ENCODE results near the gene PIPOX.
A peak's percentile ranks its signal among the peaks of the same experiment; 100 is the strongest.

Gene PIPOX

GRCh38 chr17:29059281-29059680, 16.3 kb downstream of the PIPOX start:
- Histone ChIP-seq H3K23ac (ENCODE audit: low read depth, low read length, poor library complexity) (no peak overlapping the region), H2BK120ac (ENCODE audit: low read depth, low read length) (no peak overlapping the region), H4K8ac (ENCODE audit: low read depth, low read length) (no peak overlapping the region), H3K18ac (ENCODE audit: low read length) (no peak overlapping the region), H2BK5ac (ENCODE audit: low read length) (no peak overlapping the region), H3K4ac (ENCODE audit: low read length) (no peak overlapping the region), H3K14ac (ENCODE audit: low read length) (no peak overlapping the region), H2AFZ (ENCODE audit: low read length) (no peak overlapping the region), H3K4me1 (ENCODE audit: control insufficient read depth in 2 of 2, insufficient read depth in 1 of 2, low read depth in 1 of 2, low read length in 2 of 2) (peaks cover 25 to 32% of the 10 kb centered on the region in 2 donors), H3K27ac (replicated peaks; ENCODE audit: low read length) (no peak overlapping the region), H3K4me2 (ENCODE audit: insufficient read depth, low read length, poor library complexity, severe bottlenecking) (no peak overlapping the region), H2BK15ac (ENCODE audit: low read length) (no peak overlapping the region), H3K4me3 (ENCODE audit: low read length in 2 of 2) (no peak overlapping the region), H3K36me3 (replicated peaks in 1 of 2; ENCODE audit: control insufficient read depth in 2 of 2, insufficient read depth in 2 of 2, low read length in 2 of 2) (no peaks in the 10 kb centered on the region), H3K27me3 (ENCODE audit: control insufficient read depth in 3 of 3, insufficient read depth in 3 of 3, low read depth in 1 of 3, low read length in 3 of 3) (no peaks in the 10 kb centered on the region), H3K79me1 (ENCODE audit: low read depth, low read length) (no peaks in the 10 kb centered on the region), H3K9ac (ENCODE audit: low read depth, low read length, poor library complexity) (no peak overlapping the region), H4K91ac (ENCODE audit: low read depth, low read length, poor library complexity) (no peak overlapping the region), H3K9me3 (replicated peaks in 1 of 2; ENCODE audit: control insufficient read depth in 2 of 2, insufficient read depth in 1 of 2, low read depth in 1 of 2, low read length in 2 of 2) (no peaks in the 10 kb centered on the region), H2AK5ac (ENCODE audit: low read depth, low read length) (no peak overlapping the region), H2BK12ac (ENCODE audit: low read length) (no peak overlapping the region)
- DNase-seq (ENCODE audit: low spot score): no peak
- WGBS, 2 donors (ENCODE audit: extremely low coverage in 2 of 2, insufficient read length in 2 of 2, insufficient replicate concordance in 1 of 2): no CpG with 5 or more reads among the region's 2 CpGs

GRCh38 chr17:29060475-29060874, 17.5 kb downstream of the PIPOX start:
- peak overlapping the region; percentile 35 for H3K27ac ChIP-seq (replicated peaks; ENCODE audit: low read length)
- H3K18ac ChIP-seq (ENCODE audit: low read length): peak overlapping the region; percentile 82
- H3K27me3 ChIP-seq (ENCODE audit: control insufficient read depth in 3 of 3, insufficient read depth in 3 of 3, low read depth in 1 of 3, low read length in 3 of 3): no peaks in the 10 kb centered on the region
- no peak overlapping the region for H3K14ac ChIP-seq (ENCODE audit: low read length)
- no peak overlapping the region for H4K91ac ChIP-seq (ENCODE audit: low read depth, low read length, poor library complexity)
- peak overlapping the region; percentile 49 for H2AK5ac ChIP-seq (ENCODE audit: low read depth, low read length)
- no peaks in the 10 kb centered on the region for H3K36me3 ChIP-seq (replicated peaks in 1 of 2; ENCODE audit: control insufficient read depth in 2 of 2, insufficient read depth in 2 of 2, low read length in 2 of 2)
- H2BK12ac ChIP-seq (ENCODE audit: low read length): no peak overlapping the region
- no peak overlapping the region for H3K23ac ChIP-seq (ENCODE audit: low read depth, low read length, poor library complexity)
- no peaks in the 10 kb centered on the region for H3K9me3 ChIP-seq (replicated peaks in 1 of 2; ENCODE audit: control insufficient read depth in 2 of 2, insufficient read depth in 1 of 2, low read depth in 1 of 2, low read length in 2 of 2)
- DNase-seq (ENCODE audit: low spot score): no peak
- peak overlapping the region; percentile 10 for H2BK5ac ChIP-seq (ENCODE audit: low read length)
- H3K4me1 ChIP-seq (ENCODE audit: control insufficient read depth in 2 of 2, insufficient read depth in 1 of 2, low read depth in 1 of 2, low read length in 2 of 2): peaks cover 16 to 21% of the 10 kb centered on the region in 2 donors
- H4K8ac ChIP-seq (ENCODE audit: low read depth, low read length): no peak overlapping the region
- peak overlapping the region; percentile 67 for H2AFZ ChIP-seq (ENCODE audit: low read length)
- H2BK15ac ChIP-seq (ENCODE audit: low read length): peak overlapping the region; percentile 1
- no peak overlapping the region for H3K9ac ChIP-seq (ENCODE audit: low read depth, low read length, poor library complexity)
- H3K4me3 ChIP-seq (ENCODE audit: low read length in 2 of 2): no peak overlapping the region
- WGBS, 2 donors (ENCODE audit: extremely low coverage in 2 of 2, insufficient read length in 2 of 2, insufficient replicate concordance in 1 of 2): no CpG with 5 or more reads among the region's 6 CpGs
- H3K79me1 ChIP-seq (ENCODE audit: low read depth, low read length): no peaks in the 10 kb centered on the region
- no peak overlapping the region for H3K4ac ChIP-seq (ENCODE audit: low read length)
- no peak overlapping the region for H2BK120ac ChIP-seq (ENCODE audit: low read depth, low read length)
- no peak overlapping the region for H3K4me2 ChIP-seq (ENCODE audit: insufficient read depth, low read length, poor library complexity, severe bottlenecking)

- no peak overlapping the region for H3K9ac ChIP-seq (ENCODE audit: low read depth, low read length, poor library complexity)
- no peak overlapping the region for H4K8ac ChIP-seq (ENCODE audit: low read depth, low read length)
- H3K4me1 ChIP-seq (ENCODE audit: control insufficient read depth in 2 of 2, insufficient read depth in 1 of 2, low read depth in 1 of 2, low read length in 2 of 2): peaks cover 16 to 21% of the 10 kb centered on the region in 2 donors
- H3K18ac ChIP-seq (ENCODE audit: low read length): no peak overlapping the region
- H3K27me3 ChIP-seq (ENCODE audit: control insufficient read depth in 3 of 3, insufficient read depth in 3 of 3, low read depth in 1 of 3, low read length in 3 of 3): no peaks in the 10 kb centered on the region
- no peaks in the 10 kb centered on the region for H3K79me1 ChIP-seq (ENCODE audit: low read depth, low read length)
- H3K9me3 ChIP-seq (replicated peaks in 1 of 2; ENCODE audit: control insufficient read depth in 2 of 2, insufficient read depth in 1 of 2, low read depth in 1 of 2, low read length in 2 of 2): no peaks in the 10 kb centered on the region
- no peak overlapping the region for H3K27ac ChIP-seq (replicated peaks; ENCODE audit: low read length)
- peak overlapping the region; percentile 1 for H2BK15ac ChIP-seq (ENCODE audit: low read length)
- no peak overlapping the region for H2BK120ac ChIP-seq (ENCODE audit: low read depth, low read length)
- H3K23ac ChIP-seq (ENCODE audit: low read depth, low read length, poor library complexity): no peak overlapping the region
- H3K4me3 ChIP-seq (ENCODE audit: low read length in 2 of 2): no peak overlapping the region
- no CpG with 5 or more reads among the region's 8 CpGs for WGBS, 2 donors (ENCODE audit: extremely low coverage in 2 of 2, insufficient read length in 2 of 2, insufficient replicate concordance in 1 of 2)
- H2AK5ac ChIP-seq (ENCODE audit: low read depth, low read length): no peak overlapping the region
- no peak overlapping the region for H4K91ac ChIP-seq (ENCODE audit: low read depth, low read length, poor library complexity)
- no peak overlapping the region for H3K14ac ChIP-seq (ENCODE audit: low read length)
- DNase-seq (ENCODE audit: low spot score): no peak
- no peak overlapping the region for H2BK12ac ChIP-seq (ENCODE audit: low read length)
- H3K36me3 ChIP-seq (replicated peaks in 1 of 2; ENCODE audit: control insufficient read depth in 2 of 2, insufficient read depth in 2 of 2, low read length in 2 of 2): no peaks in the 10 kb centered on the region
- no peak overlapping the region for H3K4me2 ChIP-seq (ENCODE audit: insufficient read depth, low read length, poor library complexity, severe bottlenecking)
- no peak overlapping the region for H3K4ac ChIP-seq (ENCODE audit: low read length)
- no peak overlapping the region for H2BK5ac ChIP-seq (ENCODE audit: low read length)
- H2AFZ ChIP-seq (ENCODE audit: low read length): peak overlapping the region; percentile 67
These were observed 18.1 kb downstream of the PIPOX start for GRCh38 chr17:29061036-29061435.

- no peak overlapping the region for H3K9ac ChIP-seq (ENCODE audit: low read depth, low read length, poor library complexity)
- H3K36me3 ChIP-seq (replicated peaks in 1 of 2; ENCODE audit: control insufficient read depth in 2 of 2, insufficient read depth in 2 of 2, low read length in 2 of 2): no peaks in the 10 kb centered on the region
- no peak overlapping the region for H2BK5ac ChIP-seq (ENCODE audit: low read length)
- H3K79me1 ChIP-seq (ENCODE audit: low read depth, low read length): no peaks in the 10 kb centered on the region
- no peak overlapping the region for H3K4ac ChIP-seq (ENCODE audit: low read length)
- H3K4me1 ChIP-seq (ENCODE audit: control insufficient read depth in 2 of 2, insufficient read depth in 1 of 2, low read depth in 1 of 2, low read length in 2 of 2): peaks cover 16 to 21% of the 10 kb centered on the region in 2 donors
- H3K4me3 ChIP-seq (ENCODE audit: low read length in 2 of 2): no peak overlapping the region
- no peak overlapping the region for H2BK120ac ChIP-seq (ENCODE audit: low read depth, low read length)
- H3K27ac ChIP-seq (replicated peaks; ENCODE audit: low read length): no peak overlapping the region
- H3K9me3 ChIP-seq (replicated peaks in 1 of 2; ENCODE audit: control insufficient read depth in 2 of 2, insufficient read depth in 1 of 2, low read depth in 1 of 2, low read length in 2 of 2): no peaks in the 10 kb centered on the region
- no peak overlapping the region for H3K14ac ChIP-seq (ENCODE audit: low read length)
- no peak overlapping the region for H4K91ac ChIP-seq (ENCODE audit: low read depth, low read length, poor library complexity)
- H2AK5ac ChIP-seq (ENCODE audit: low read depth, low read length): peak overlapping the region; percentile 12
- H2AFZ ChIP-seq (ENCODE audit: low read length): no peak overlapping the region
- no CpG with 5 or more reads among the region's 9 CpGs for WGBS, 2 donors (ENCODE audit: extremely low coverage in 2 of 2, insufficient read length in 2 of 2, insufficient replicate concordance in 1 of 2)
- DNase-seq (ENCODE audit: low spot score): no peak
- no peak overlapping the region for H2BK12ac ChIP-seq (ENCODE audit: low read length)
- no peak overlapping the region for H4K8ac ChIP-seq (ENCODE audit: low read depth, low read length)
- no peak overlapping the region for H3K18ac ChIP-seq (ENCODE audit: low read length)
- H3K27me3 ChIP-seq (ENCODE audit: control insufficient read depth in 3 of 3, insufficient read depth in 3 of 3, low read depth in 1 of 3, low read length in 3 of 3): no peaks in the 10 kb centered on the region
- H2BK15ac ChIP-seq (ENCODE audit: low read length): no peak overlapping the region
- no peak overlapping the region for H3K4me2 ChIP-seq (ENCODE audit: insufficient read depth, low read length, poor library complexity, severe bottlenecking)
- H3K23ac ChIP-seq (ENCODE audit: low read depth, low read length, poor library complexity): no peak overlapping the region
These were observed 19.3 kb downstream of the PIPOX start for GRCh38 chr17:29062215-29062614.

All from neuronal stem cell (in vitro differentiated cells).